Stimulated activated naive CD8-positive, alpha-beta T cell treated with anti-CD3 and anti-CD28 coated beads, Interleukin-15, Interleukin-2, amounts not matched to agents 100 ng/mL and 50 ng/mL, for 24 hours (primary cell): Measurements from ENCODE around the gene DHRS4L2.
"Not testable (repeated sequence)": the region's sequence is repeated elsewhere in the genome, so short reads cannot be mapped to it uniquely, and the experiment has no call there.

Experiments used
- H3K27ac Mint-ChIP-seq: one replicate; pipeline ENCODE4 v1.8.0; 2021; ENCODE audit warnings: mild to moderate bottlenecking, mixed read lengths
- H3K27me3 Mint-ChIP-seq: one replicate; pipeline ENCODE4 v1.8.0; 2021; ENCODE audit warnings: mixed read lengths
- H3K36me3 Mint-ChIP-seq: one replicate; pipeline ENCODE4 v1.8.0; 2021; ENCODE audit warnings: low read depth, mixed read lengths
- H3K4me1 Mint-ChIP-seq: one replicate; pipeline ENCODE4 v1.8.0; 2021; ENCODE audit warnings: low read depth, mixed read lengths
- H3K4me3 Mint-ChIP-seq: one replicate; pipeline ENCODE4 v1.8.0; 2021; ENCODE audit warnings: mild to moderate bottlenecking, mixed read lengths
- H3K9me3 Mint-ChIP-seq: one replicate; pipeline ENCODE4 v1.8.0; 2021; ENCODE audit warnings: mixed read lengths

Gene DHRS4L2

DNA sequence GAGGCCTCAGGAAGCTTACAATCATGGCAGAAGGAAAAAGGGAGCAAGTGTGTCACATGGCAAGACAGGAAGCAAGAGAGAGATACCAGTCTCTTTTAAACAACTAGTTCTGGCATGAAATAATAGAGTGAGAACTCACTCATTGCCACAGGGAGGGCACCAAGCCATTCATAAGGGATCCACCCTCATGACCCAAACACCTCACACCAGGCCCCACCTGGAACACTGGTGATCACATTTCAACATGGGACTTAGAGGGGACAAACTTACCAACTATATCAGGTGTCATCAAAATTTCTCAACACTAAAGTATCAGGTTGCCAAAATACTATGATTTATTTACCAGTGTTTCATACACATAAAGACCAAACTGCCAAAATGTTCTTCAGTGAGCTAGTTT lies 7.3 kb downstream of the DHRS4L2 start:
- H3K4me1 Mint-ChIP-seq, H3K27me3 Mint-ChIP-seq, H3K9me3 Mint-ChIP-seq, H3K27ac Mint-ChIP-seq, H3K4me3 Mint-ChIP-seq, H3K36me3 Mint-ChIP-seq: not testable (repeated sequence)

DNA sequence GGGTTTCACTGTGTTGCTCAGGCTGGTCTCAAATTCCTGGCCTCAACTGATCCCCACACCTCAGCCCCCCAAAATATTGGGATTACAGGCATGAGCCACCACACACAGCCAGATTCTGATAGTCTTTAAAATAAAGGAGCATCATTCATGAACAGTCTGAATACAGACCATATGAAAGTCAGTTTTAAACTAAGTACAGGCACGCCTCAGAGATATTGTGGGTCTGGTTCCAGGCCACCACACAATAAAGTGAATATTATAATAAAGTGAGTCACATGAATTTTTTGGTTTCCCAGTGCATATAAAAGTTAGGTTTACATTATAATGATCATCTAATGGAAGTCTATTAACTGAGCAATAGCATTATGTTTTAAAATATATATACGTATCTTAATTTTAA lies 8.1 kb downstream of the DHRS4L2 start:
- not testable (repeated sequence) for H3K27ac Mint-ChIP-seq, H3K4me1 Mint-ChIP-seq, H3K9me3 Mint-ChIP-seq

DNA sequence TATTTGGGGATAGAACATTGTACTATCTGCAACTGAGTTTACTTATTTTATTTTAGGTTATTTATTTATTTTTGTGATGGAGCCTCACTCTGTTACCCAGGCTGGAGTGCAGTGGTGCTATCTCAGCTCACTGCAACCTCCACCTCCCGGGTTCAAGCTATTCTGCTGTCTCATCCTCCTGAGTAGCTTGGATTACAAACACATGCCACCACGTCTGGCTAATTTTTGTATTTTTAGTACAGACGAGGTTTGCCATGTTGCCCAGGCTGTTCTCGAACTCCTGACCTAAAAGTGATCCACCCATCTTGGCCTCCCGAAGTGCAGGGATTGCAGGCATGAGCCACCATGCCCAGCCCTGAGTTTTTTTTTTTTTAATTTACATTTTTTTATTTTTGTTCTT lies 10.9 kb downstream of the DHRS4L2 start:
- H3K27ac Mint-ChIP-seq, H3K27me3 Mint-ChIP-seq, H3K36me3 Mint-ChIP-seq, H3K4me3 Mint-ChIP-seq, H3K9me3 Mint-ChIP-seq, H3K4me1 Mint-ChIP-seq: not testable (repeated sequence)

More for the DNA sequence above, 8.1 kb downstream of the DHRS4L2 start:
- not testable (repeated sequence) for H3K36me3 Mint-ChIP-seq, H3K4me3 Mint-ChIP-seq, H3K27me3 Mint-ChIP-seq

DNA sequence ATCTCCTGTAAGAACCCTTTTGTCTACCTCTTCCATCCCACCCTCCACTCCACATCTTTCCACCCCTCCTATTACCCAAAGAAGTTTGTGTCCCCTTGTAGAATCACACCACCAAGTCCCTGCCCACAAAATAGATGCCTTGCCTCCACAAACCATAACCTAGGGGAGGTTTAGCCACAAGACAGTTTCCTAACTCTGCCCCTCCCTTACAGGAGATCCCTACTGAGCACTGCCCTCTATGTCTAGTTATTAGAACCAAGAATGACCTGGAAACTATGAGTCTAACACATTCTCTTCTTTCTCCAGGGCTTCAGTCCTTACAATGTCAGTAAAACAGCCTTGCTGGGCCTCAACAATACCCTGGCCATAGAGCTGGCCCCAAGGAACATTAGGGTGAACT lies 12.3 kb downstream of the DHRS4L2 start:
- H3K4me3 Mint-ChIP-seq, H3K27me3 Mint-ChIP-seq, H3K4me1 Mint-ChIP-seq, H3K27ac Mint-ChIP-seq, H3K9me3 Mint-ChIP-seq, H3K36me3 Mint-ChIP-seq: not testable (repeated sequence)

DNA sequence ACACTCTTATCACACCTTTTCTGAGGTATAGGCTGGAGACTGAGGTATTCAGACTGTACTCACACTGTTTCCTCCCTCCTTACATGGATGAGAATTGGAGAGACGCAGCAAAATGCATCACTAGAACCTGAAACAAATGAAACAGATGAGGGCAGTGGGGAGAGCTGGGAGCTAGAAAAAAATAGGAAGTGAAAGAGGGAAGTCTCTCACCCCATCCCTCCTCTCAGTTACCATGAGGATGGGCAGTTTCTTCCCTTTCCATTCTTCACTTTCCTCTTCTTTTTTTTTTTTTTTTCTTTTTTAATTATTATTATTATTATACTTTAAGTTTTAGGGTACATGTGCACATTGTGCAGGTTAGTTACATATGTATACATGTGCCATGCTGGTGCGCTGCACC lies 12.9 kb downstream of the DHRS4L2 start:
- H3K4me1 Mint-ChIP-seq, H3K9me3 Mint-ChIP-seq, H3K36me3 Mint-ChIP-seq, H3K27ac Mint-ChIP-seq, H3K27me3 Mint-ChIP-seq, H3K4me3 Mint-ChIP-seq: not testable (repeated sequence)

DNA sequence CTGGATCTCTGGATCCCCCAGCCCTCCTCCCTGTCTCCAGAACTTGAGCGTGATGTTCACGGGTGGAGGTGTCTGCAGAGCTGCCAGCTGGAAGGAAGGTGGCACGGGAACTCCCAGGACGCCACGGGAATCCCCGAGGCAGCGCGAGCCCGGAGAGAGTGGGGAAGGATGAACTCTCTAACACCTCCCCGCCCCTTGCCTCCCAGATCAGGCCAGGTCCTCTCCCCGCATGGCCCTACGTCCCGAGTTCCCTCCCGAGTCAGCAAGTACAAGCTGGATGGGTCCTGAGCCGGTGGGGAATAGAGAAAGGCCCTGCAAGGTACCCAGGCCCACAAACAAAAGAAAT lies 17.7 kb downstream of the DHRS4L2 start:
- H3K27ac Mint-ChIP-seq, H3K9me3 Mint-ChIP-seq, H3K4me3 Mint-ChIP-seq, H3K27me3 Mint-ChIP-seq, H3K36me3 Mint-ChIP-seq: not testable (repeated sequence)
- peaks cover 35% of the 10 kb centered on the region for H3K4me1 Mint-ChIP-seq

DNA sequence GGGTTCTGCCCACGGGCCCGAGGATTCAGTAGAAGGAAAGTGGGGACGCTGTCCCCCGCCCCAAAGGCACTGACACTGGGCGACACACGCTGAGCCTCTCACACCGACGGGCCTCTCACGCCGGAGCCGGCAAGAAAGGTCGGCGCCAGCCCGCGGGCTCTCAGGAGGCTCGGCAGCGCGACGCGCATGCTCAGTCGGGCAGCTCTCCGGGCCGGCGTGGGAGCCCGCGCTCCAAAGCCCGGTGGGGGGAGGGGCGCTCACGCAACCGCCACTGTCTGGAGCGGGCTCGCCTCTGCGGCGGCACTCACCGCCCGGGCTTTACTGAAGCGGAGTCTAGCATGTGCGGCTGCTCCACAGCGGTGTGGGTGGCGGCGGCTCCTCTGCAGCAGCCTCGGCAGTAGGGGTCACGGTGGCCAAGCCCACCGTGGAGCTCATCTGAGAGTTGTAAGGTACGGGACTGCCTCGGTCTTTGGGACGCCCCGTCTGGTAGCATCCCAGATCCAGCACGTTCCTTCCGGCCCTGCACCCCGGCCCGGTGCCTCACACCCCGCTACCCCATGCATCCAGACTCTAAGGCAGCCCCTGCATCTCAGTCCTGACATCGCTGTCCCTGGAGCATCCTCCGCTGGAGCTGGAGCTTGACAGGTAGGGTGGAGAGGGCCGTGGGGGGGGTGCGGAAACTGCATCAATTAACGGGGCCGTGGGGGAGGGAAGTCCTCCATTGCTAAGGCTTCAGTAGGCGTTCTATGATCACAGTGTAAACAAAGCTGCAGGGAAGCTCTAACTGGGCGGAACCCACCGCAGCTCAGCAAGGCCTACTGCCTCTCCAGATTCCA lies 18.3 kb downstream of the DHRS4L2 start:
- H3K4me3 Mint-ChIP-seq, result peak overlapping the region; percentile 63
- not testable (repeated sequence) for H3K36me3 Mint-ChIP-seq, H3K9me3 Mint-ChIP-seq, H3K27me3 Mint-ChIP-seq, H3K27ac Mint-ChIP-seq
- H3K4me1 Mint-ChIP-seq, result peaks cover 35% of the 10 kb centered on the region

DNA sequence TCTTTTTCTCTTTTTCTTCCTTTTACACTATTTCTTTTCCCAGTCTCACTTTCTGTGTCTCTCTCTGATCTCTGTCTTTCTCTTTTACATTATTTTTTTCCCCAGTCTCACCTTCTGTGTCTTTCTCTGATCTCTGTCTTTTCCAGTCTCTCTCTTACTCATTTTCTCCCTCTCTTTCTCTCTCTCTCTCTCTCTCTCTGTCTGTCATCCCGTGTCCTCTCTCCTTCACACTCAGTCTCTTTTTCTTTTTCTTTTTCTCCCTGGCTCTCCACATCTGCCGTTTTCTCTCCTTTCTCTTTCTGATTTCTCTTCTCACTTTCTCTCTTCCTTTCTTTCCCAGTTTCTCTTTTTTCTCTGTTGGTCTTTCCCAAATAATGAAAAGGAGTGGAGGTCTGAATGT lies 22.3 kb downstream of the DHRS4L2 start:
- H3K27me3 Mint-ChIP-seq, result no peaks in the 10 kb centered on the region
- peaks cover 35% of the 10 kb centered on the region for H3K4me1 Mint-ChIP-seq
- H3K9me3 Mint-ChIP-seq, result no peaks in the 10 kb centered on the region
- H3K36me3 Mint-ChIP-seq, result no peaks in the 10 kb centered on the region
- H3K4me3 Mint-ChIP-seq, result peak overlapping the region; percentile 19
- peak overlapping the region; percentile 78 for H3K27ac Mint-ChIP-seq

DNA sequence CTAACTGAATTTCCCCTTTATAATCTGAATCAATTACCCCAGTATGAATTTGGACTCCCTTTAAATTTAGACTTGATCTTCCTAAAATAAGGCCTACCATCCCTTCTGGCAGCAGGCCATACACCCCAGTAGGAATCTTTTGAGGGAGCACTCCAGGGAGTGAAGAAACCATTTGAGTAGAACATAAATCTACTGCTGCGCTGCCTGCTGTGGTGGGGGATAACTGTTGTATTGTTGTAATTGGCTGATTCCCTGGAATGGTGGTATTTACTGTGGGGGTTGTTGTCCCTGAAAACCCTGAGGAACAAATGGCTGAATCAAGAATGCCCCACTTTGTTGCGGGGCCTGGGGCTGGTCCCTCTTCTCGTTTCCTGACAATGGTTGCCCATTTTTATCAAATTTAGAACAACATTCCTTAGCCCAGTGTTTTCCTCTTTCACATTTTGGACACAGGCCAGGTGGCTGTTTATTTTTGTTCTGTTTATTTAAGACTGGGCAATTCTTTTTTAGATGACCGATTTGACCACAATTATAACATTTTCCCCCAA lies 24.1 kb downstream of the DHRS4L2 start:
- not testable (repeated sequence) for H3K27ac Mint-ChIP-seq, H3K27me3 Mint-ChIP-seq, H3K4me3 Mint-ChIP-seq, H3K9me3 Mint-ChIP-seq, H3K36me3 Mint-ChIP-seq
- H3K4me1 Mint-ChIP-seq, result peaks cover 34% of the 10 kb centered on the region

DNA sequence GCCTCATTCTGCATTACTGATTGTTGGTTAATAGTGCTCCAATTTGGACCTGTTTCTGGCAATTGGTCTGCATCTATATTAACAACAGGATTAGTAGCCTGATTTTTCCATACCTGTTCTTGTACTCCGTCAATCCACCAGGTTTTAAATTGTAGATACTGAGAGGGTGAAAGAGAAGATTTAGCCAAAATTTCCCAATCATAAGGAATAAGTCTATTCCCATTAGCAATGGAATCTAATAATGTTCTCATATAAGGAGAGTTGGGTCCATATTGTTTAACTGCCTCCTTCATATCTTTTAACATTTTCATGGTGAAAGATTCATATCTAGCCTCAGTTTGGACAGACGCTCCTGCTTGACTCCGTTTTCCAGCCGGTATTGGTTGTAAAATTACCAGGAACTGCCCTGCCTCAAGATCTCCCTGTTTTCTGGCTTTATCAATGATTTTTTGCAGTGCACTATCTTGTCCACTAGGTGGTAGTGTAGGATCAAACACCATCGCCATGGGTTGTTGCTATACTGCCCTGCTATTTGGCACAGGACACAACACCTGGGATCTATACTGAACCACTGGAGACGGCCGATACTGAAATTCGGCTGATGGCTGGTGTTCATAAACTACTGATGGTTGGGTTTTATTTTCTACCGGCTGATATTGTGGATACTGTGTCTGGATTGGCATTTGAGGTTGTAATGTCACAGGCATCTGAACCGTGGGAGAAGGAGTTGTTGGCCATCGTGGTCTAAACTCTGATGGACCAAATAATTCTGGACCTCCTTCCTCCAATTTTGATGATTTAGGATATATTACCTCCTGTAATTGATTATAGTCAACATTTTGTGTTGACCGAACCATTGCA lies 25.2 kb downstream of the DHRS4L2 start:
- no peak overlapping the region for H3K4me3 Mint-ChIP-seq
- H3K27ac Mint-ChIP-seq, result no peak overlapping the region
- no peaks in the 10 kb centered on the region for H3K36me3 Mint-ChIP-seq
- H3K4me1 Mint-ChIP-seq, result peaks cover 23% of the 10 kb centered on the region
- no peaks in the 10 kb centered on the region for H3K9me3 Mint-ChIP-seq
- no peaks in the 10 kb centered on the region for H3K27me3 Mint-ChIP-seq

DNA sequence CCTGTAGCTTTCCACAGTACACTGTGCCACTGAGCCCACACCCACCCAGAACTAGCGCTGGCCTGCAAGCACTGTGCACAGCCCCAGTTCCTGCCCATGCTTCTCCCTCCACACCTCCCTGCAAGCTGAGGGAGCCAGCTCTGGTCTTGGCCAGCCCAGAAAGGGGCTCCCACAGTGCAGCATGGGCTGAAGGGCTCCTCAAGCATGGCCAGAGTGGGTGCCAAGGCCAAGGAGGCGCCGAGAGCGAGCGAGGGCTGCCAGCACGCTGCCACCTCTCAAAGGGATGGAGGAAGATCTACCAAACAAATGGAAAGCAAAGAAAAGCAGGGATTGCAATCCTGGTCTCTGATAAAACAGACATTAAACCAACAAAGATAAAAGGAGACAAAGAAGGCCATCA lies 27.0 kb downstream of the DHRS4L2 start:
- H3K4me3 Mint-ChIP-seq, H3K4me1 Mint-ChIP-seq, H3K27me3 Mint-ChIP-seq, H3K36me3 Mint-ChIP-seq, H3K9me3 Mint-ChIP-seq, H3K27ac Mint-ChIP-seq: not testable (repeated sequence)

DNA sequence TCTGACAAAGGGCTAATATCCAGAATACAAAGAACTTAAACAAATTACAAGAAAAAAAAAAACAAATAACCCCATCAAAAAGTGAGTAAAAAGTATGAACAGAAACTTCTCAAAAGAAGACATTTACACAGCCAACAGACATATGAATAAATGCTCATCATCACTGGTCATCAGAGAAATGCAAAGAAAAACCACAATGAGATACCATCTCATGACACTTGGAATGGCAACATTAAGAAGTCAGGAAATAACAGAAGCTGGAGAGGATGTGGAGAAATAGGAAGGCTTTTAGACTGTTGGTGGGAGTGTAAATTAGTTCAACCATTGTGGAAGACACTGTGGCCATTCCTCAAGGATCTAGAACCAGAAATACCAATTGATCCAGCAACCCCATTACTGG lies 30.2 kb downstream of the DHRS4L2 start:
- H3K4me1 Mint-ChIP-seq, H3K27ac Mint-ChIP-seq: not testable (repeated sequence)

DNA sequence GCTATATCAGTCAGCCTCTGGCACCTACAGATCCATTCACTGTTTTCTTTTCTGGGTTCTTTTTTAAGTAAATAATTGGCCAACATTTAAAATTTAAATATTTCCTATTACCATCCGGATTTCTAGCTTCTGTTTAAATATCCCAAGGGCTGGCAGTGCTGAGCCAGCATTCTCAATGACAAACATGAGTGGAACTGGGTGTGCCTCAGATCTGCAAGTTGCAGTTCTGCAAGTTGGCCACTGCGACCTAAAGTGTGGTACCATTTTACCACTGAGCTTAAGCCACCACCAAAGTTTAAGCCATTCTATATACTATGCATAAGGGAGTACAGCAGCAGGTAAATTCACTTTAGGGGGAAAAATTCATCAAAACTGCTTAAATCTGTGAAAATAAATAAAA lies 31.2 kb downstream of the DHRS4L2 start:
- H3K4me1 Mint-ChIP-seq, H3K27me3 Mint-ChIP-seq: not testable (repeated sequence)

More for the DNA sequence above, 30.2 kb downstream of the DHRS4L2 start:
- not testable (repeated sequence) for H3K9me3 Mint-ChIP-seq, H3K36me3 Mint-ChIP-seq, H3K27me3 Mint-ChIP-seq, H3K4me3 Mint-ChIP-seq

DNA sequence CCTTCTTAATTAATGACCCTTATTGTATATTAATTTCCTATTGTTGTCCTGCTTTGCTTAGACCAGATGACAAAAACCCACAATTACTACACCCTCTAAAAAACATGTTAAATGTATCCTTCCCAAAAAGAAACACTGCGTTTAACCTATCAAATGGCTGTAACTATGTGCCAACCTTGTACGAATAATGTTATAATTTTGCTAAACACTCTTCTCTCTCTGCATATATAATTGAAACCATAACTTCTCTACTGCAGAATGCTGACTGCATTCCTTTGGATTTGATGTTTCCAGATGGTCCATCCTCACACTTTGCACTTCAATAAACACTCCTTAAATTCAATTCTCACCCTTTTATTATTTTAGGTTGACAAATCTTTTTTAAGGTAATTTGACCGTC lies 31.8 kb downstream of the DHRS4L2 start:
- not testable (repeated sequence) for H3K36me3 Mint-ChIP-seq, H3K27me3 Mint-ChIP-seq, H3K4me3 Mint-ChIP-seq, H3K9me3 Mint-ChIP-seq, H3K4me1 Mint-ChIP-seq, H3K27ac Mint-ChIP-seq

More for the DNA sequence above, 31.2 kb downstream of the DHRS4L2 start:
- not testable (repeated sequence) for H3K27ac Mint-ChIP-seq, H3K9me3 Mint-ChIP-seq, H3K4me3 Mint-ChIP-seq, H3K36me3 Mint-ChIP-seq

DNA sequence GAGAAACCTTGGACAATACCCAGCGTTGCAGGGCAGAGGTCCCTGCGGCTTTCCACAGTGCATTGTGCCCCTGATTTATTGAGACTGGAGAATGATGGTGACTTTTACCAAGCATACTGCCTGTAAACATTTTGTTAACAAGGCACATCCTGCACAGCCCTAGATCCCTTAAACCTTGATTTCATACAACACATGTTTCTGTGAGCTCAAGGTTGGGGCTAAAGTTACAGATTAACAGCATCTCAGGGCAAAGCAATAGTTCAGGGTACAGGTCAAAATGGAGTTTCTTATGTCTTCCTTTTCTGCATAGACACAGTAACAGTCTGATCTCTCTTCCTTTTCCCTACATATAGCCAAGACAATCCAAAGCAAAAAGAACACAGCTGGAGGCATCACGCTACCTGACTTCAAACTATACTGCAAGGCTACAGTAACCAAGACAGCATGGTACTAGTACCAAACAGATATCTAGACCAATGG lies 36.2 kb downstream of the DHRS4L2 start:
- H3K27ac Mint-ChIP-seq, H3K4me3 Mint-ChIP-seq, H3K36me3 Mint-ChIP-seq, H3K9me3 Mint-ChIP-seq, H3K4me1 Mint-ChIP-seq, H3K27me3 Mint-ChIP-seq: not testable (repeated sequence)
